Endothelial cell (in vitro differentiated cells): ENCODE data around the gene MYO10. TPM values are rescaled to one million over a fixed set of nuclear protein-coding genes. Genes with fewer than 3 reads are reported as not detected.
"Not testable (repeated sequence)": the region's sequence is repeated elsewhere in the genome, so short reads cannot be mapped to it uniquely, and the experiment has no call there.

ENCODE experiments used
- DNase-seq: peaks from one replicate; pipeline ENCODE4 v3.0.0; 2021; ENCODE audit warnings: low spot score
- H3K27ac Mint-ChIP-seq: one replicate; pipeline ENCODE4 v1.8.0; 2021; ENCODE audit warnings: mixed read lengths, inconsistent platforms; ENCODE audit not compliant: unreplicated experiment
- H3K27me3 Mint-ChIP-seq: one replicate; pipeline ENCODE4 v1.8.0; 2021; ENCODE audit warnings: mild to moderate bottlenecking, moderate library complexity, mixed read lengths, inconsistent platforms; ENCODE audit not compliant: unreplicated experiment
- H3K36me3 Mint-ChIP-seq: one replicate; pipeline ENCODE4 v1.8.0; 2021; ENCODE audit warnings: mild to moderate bottlenecking, low read depth, mixed read lengths, inconsistent platforms; ENCODE audit not compliant: unreplicated experiment
- H3K4me1 Mint-ChIP-seq: one replicate; pipeline ENCODE4 v1.8.0; 2021; ENCODE audit warnings: mild to moderate bottlenecking, mixed read lengths, inconsistent platforms; ENCODE audit not compliant: unreplicated experiment
- H3K4me3 Mint-ChIP-seq: one replicate; pipeline ENCODE4 v1.8.0; 2021; ENCODE audit warnings: mild to moderate bottlenecking, mixed read lengths, inconsistent platforms; ENCODE audit not compliant: unreplicated experiment
- H3K9me3 Mint-ChIP-seq: one replicate; pipeline ENCODE4 v1.8.0; 2021; ENCODE audit warnings: mixed read lengths, inconsistent platforms; ENCODE audit not compliant: unreplicated experiment
- total RNA-seq: library from RNA; stranded (reverse); fragmentation: NEBNext Ultra II Directional; extraction: Animal tissue kit (Norgen Biotek cat#: 25700); gene quantifications from one replicate; pipeline ENCODE4 v1.2.1, GENCODE V29; 2021; ENCODE audit not compliant: unreplicated experiment
- TF ChIP-seq, protein P1 (sequence below): fragments of 200-600 bp; sonication (generic); IDR thresholded peaks from one replicate; pipeline ENCODE4 v1.5.0; 2021; ENCODE audit warnings: antibody characterized with exemption; ENCODE audit not compliant: unreplicated experiment

The MYO10 gene
- total RNA-seq, 1 donor from 2014 or later, result 132 TPM

DNA sequence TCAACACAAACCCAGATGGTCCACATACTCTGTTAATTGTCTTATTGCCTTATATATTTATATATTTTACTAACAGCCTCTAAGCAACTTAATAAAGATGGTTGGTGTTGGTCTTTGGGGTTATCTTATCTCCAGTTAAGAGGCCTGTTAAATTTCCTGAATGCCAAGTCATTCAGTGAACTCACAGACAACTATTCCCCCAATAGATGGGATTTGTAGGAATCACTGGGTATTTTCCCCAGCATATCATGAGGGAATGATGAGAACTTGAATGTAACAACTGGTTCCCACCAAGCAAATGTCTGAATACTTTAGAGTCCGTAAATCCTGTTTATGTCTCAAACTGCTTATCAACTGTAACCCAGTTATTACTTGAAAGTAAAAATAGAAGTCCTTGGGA lies 276.6 kb downstream of the MYO10 start:
- H3K4me3 Mint-ChIP-seq, result no peak overlapping the region
- H3K4me1 Mint-ChIP-seq, result peaks cover 2% of the 10 kb centered on the region
- H3K9me3 Mint-ChIP-seq, result no peaks in the 10 kb centered on the region
- peaks cover 6% of the 10 kb centered on the region for H3K36me3 Mint-ChIP-seq
- H3K27ac Mint-ChIP-seq, result no peak overlapping the region
- H3K27me3 Mint-ChIP-seq, result peaks cover under 1% of the 10 kb centered on the region
- TF ChIP-seq, protein P1, sequence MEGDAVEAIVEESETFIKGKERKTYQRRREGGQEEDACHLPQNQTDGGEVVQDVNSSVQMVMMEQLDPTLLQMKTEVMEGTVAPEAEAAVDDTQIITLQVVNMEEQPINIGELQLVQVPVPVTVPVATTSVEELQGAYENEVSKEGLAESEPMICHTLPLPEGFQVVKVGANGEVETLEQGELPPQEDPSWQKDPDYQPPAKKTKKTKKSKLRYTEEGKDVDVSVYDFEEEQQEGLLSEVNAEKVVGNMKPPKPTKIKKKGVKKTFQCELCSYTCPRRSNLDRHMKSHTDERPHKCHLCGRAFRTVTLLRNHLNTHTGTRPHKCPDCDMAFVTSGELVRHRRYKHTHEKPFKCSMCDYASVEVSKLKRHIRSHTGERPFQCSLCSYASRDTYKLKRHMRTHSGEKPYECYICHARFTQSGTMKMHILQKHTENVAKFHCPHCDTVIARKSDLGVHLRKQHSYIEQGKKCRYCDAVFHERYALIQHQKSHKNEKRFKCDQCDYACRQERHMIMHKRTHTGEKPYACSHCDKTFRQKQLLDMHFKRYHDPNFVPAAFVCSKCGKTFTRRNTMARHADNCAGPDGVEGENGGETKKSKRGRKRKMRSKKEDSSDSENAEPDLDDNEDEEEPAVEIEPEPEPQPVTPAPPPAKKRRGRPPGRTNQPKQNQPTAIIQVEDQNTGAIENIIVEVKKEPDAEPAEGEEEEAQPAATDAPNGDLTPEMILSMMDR, result no peak
- no peak for DNase-seq

DNA sequence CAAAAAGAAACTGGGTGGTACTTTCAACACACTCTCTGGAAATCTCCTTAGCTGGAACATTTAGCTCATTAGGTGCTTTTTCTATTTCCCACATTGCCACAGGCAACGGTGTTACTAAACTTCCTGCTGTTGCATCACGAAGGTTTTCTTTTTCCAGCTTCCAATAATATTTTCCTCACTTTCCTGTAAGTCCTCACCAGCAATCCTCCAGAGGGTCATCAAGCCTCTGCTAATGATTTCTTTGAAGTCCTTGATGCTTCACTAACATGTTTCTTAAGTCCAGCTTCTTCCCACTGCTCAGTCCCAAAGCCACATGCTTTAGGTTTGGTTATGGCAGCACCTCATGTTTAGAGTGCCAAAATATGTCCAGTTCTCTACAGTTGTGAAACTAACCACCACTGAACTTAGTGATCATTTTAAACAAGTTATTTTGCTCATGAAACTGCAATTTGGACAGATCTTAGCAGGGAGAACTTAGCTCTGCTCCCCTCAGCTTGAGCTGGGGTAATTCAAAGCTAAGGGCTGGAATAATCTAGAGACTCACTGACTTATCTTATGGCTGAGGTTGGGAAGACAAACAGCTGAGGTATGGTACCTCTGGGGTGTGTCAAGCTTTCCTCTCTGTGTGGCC lies 279.4 kb downstream of the MYO10 start:
- Mint-ChIP-seq H3K36me3 (no peaks in the 10 kb centered on the region), H3K9me3 (no peaks in the 10 kb centered on the region), H3K27ac (no peak overlapping the region), H3K4me3 (no peak overlapping the region), H3K27me3 (peaks cover 2% of the 10 kb centered on the region), H3K4me1 (peaks cover 2% of the 10 kb centered on the region)
- TF ChIP-seq, protein P1, result no peak
- DNase-seq, result no peak

DNA sequence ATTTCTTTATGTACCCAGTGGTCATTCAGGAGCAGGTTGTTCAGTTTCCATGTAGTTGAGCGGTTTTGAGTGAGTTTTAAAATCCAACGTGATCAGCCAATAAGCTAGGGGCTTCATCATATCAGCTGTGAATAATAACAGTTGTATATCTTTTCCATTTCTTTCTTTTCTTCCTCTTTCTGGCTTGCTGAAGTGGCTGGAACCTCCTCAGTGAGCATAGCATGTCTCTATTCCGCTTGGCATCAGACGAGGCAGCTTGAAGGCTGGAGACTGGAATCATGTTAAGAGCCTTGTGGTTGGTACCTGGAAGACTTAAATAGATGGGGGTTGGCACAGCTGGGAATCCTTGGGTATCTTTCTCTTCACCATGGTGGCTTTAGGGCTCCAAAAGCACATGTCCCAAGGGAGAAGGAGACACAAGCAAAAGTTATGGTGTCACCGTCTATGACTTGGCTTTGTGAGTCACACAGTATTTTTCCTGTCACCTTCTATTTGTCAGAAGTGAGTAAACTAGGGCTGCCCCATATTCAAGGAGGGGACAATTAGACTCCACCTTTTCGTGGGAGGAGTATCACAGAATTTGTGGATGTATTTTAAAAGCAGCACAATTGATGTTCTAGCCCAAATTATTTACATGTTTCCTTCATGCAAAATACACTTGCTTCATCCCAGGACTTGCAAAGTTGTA lies 281.3 kb downstream of the MYO10 start:
- H3K36me3 Mint-ChIP-seq, result peaks cover 4% of the 10 kb centered on the region
- H3K9me3 Mint-ChIP-seq, result peaks cover 3% of the 10 kb centered on the region
- TF ChIP-seq, protein P1, result no peak
- no peak for DNase-seq
- H3K27me3 Mint-ChIP-seq, result peaks cover 2% of the 10 kb centered on the region
- H3K27ac Mint-ChIP-seq, result no peak overlapping the region
- H3K4me1 Mint-ChIP-seq, result peaks cover 2% of the 10 kb centered on the region
- no peak overlapping the region for H3K4me3 Mint-ChIP-seq

DNA sequence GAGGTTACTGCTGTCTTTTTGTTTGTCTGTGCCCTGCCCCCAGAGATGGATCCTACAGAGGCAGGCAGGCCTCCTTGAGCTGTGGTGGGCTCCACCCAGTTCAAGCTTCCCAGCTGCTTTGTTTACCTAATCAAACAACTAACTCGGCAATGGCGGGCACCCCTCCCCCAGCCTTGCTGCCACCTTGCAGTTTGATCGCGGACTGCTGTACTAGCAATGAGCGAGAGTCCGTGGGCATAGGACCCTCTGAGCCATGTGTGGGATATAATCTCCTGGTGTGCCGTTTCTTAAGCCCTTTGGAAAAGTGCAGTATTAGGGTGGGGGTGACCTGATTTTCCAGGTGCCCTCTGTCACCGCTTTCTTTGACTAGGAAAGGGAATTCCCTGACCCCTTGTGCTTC lies 287.3 kb downstream of the MYO10 start:
- DNase-seq, H3K27ac Mint-ChIP-seq, H3K36me3 Mint-ChIP-seq, H3K4me1 Mint-ChIP-seq, H3K27me3 Mint-ChIP-seq, H3K4me3 Mint-ChIP-seq, H3K9me3 Mint-ChIP-seq: not testable (repeated sequence)

DNA sequence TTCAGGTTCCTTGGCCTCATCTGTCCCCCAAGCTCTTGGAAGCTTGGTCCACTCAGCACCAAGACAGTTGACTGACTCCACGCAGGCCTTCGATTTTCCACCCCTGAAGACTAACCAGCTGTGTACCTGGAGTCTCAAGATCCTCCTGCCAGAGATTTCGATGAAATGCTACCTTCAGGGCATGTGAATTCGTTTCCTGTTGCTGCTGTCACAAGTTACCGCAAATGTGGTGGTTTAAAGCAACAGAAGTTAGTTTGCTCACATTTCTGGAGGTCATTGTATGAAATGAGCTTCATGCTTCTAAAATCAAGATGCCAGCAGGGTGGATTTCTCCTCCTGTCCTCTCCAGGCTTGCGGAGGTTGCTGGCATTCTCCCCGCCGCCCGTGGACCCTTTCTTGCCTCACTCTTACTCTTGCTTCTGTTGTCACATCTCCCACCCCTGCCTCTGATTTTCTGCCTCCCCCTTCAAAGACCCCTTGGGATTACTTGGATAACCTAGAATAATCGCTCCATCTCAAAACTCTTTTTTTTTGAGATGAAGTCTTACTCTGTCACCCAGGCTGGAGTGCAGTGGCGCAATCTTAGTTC lies 291.7 kb downstream of the MYO10 start:
- DNase-seq, result no peak
- no peaks in the 10 kb centered on the region for H3K4me1 Mint-ChIP-seq
- no peak overlapping the region for H3K4me3 Mint-ChIP-seq
- H3K9me3 Mint-ChIP-seq, result no peaks in the 10 kb centered on the region
- no peak overlapping the region for H3K27ac Mint-ChIP-seq
- no peaks in the 10 kb centered on the region for H3K36me3 Mint-ChIP-seq
- TF ChIP-seq, protein P1, result no peak
- H3K27me3 Mint-ChIP-seq, result peaks cover 2% of the 10 kb centered on the region
